Chondrocyte (in vitro differentiated cells): ENCODE measurements around the gene ZNF397. TPM values are rescaled to one million over a fixed set of nuclear protein-coding genes. Genes with fewer than 3 reads are reported as not detected.

Source experiments
- DNase-seq: peaks from one replicate; pipeline ENCODE4 v3.0.0; 2021; ENCODE audit warnings: mixed read lengths, low spot score
- H3K27ac Mint-ChIP-seq: one replicate; pipeline ENCODE4 v1.8.0; 2021; ENCODE audit warnings: mild to moderate bottlenecking, moderate library complexity, mixed read lengths; ENCODE audit not compliant: unreplicated experiment
- H3K27me3 Mint-ChIP-seq: 2 replicates; pipeline ENCODE4 v1.8.0; 2021; ENCODE audit warnings: low read depth, mixed read lengths
- H3K36me3 Mint-ChIP-seq: 2 replicates; pipeline ENCODE4 v1.8.0; 2021; ENCODE audit warnings: low read depth, mixed read lengths
- H3K4me1 Mint-ChIP-seq: 2 replicates; pipeline ENCODE4 v1.8.0; 2021; ENCODE audit warnings: low read depth, mild to moderate bottlenecking, mixed read lengths
- H3K4me3 Mint-ChIP-seq: one replicate; pipeline ENCODE4 v1.8.0; 2021; ENCODE audit warnings: mild to moderate bottlenecking, moderate library complexity, mixed read lengths; ENCODE audit not compliant: unreplicated experiment
- H3K9me3 Mint-ChIP-seq: 2 replicates; pipeline ENCODE4 v1.8.0; 2021; ENCODE audit warnings: low read depth, mixed read lengths
- CTCF ChIP-seq: fragments of 200-600 bp; sonication (generic); IDR thresholded peaks from 2 replicates; pipeline ENCODE4 v1.5.0; 2021; ENCODE audit warnings: antibody characterized with exemption, mild to moderate bottlenecking, moderate library complexity
- long read RNA-seq: library from polyadenylated mRNA; stranded (forward); transcript quantifications from one replicate; pipeline ENCODE4 v2.0.0, GENCODE V29; 2021
- total RNA-seq: library from RNA; stranded (reverse); gene quantifications from 3 replicates; pipeline ENCODE4 v1.2.1, GENCODE V29; 2021

Gene ZNF397
- total RNA-seq = 12.0 to 18.9 TPM (median 12.1 TPM) in 3 replicates
- long read RNA-seq, full-length matches to known transcripts = 2 of 5 reads
- long read RNA-seq, partial matches to known transcripts = 1 of 5 reads
- long read RNA-seq, other reads (novel, unspliced or antisense) = 2 of 5 reads

- Mint-ChIP-seq H3K36me3 (peaks cover 29% of the 10 kb centered on the region), H3K4me3 (peak within 1 kb of the TSS; percentile 87), H3K27me3 (no peaks in the 10 kb centered on the region), H3K4me1 (peaks cover 9% of the 10 kb centered on the region), H3K9me3 (peaks cover 23% of the 10 kb centered on the region), H3K27ac (peak within 1 kb of the TSS; percentile 98)
- DNase-seq = peak; percentile 98
- peak; percentile 27 for TF ChIP-seq CTCF
Observed at GRCh38 chr18:35240664-35241447, at the start of gene ZNF397. TSS of gene ZNF397 (plus strand) at chr18:35241034. CDS start at chr18:35242471, 1,437 bp downstream.

GRCh38 chr18:35191698-35192025 is 49.2 kb upstream of the ZNF397 start:
- DNase-seq = no peak
- H3K27me3 Mint-ChIP-seq = no peaks in the 10 kb centered on the region
- TF ChIP-seq CTCF = no peak
- H3K27ac Mint-ChIP-seq = no peak overlapping the region
- no peaks in the 10 kb centered on the region for H3K4me1 Mint-ChIP-seq
- no peaks in the 10 kb centered on the region for H3K36me3 Mint-ChIP-seq
- H3K9me3 Mint-ChIP-seq = no peaks in the 10 kb centered on the region
- H3K4me3 Mint-ChIP-seq = no peak overlapping the region

- DNase-seq = no peak
- no peaks in the 10 kb centered on the region for H3K4me1 Mint-ChIP-seq
- no peak overlapping the region for H3K4me3 Mint-ChIP-seq
- no peaks in the 10 kb centered on the region for H3K9me3 Mint-ChIP-seq
- no peaks in the 10 kb centered on the region for H3K27me3 Mint-ChIP-seq
- no peak for TF ChIP-seq CTCF
- H3K36me3 Mint-ChIP-seq = no peaks in the 10 kb centered on the region
- H3K27ac Mint-ChIP-seq = no peak overlapping the region
Observed at GRCh38 chr18:35192415-35192814, 48.4 kb upstream of the ZNF397 start.

- Mint-ChIP-seq H3K36me3 (no peaks in the 10 kb centered on the region), H3K4me1 (no peaks in the 10 kb centered on the region), H3K4me3 (no peak overlapping the region), H3K27me3 (no peaks in the 10 kb centered on the region), H3K27ac (no peak overlapping the region), H3K9me3 (no peaks in the 10 kb centered on the region)
- no peak for TF ChIP-seq CTCF
- no peak for DNase-seq
Observed at GRCh38 chr18:35193316-35193715, 47.5 kb upstream of the ZNF397 start.

DNA sequence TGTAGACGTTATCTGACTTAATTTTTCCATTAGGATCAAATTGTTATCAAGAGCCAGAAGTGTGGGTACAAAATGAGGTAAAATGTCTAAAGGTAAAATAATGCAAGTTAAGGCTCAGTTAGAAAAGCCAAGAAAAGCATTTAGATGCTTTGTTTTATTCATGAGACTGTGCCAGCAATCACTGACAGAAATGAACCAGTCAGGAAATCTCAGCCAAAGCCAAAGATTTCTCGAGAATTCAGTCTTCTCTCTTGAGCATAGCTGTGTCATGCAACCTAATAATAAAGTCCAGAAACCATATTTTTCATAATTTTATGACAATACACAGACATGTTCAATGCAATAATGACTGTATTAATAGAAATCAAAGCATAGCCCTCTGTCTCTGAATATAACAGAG is 43.5 kb upstream of the ZNF397 start:
- H3K27me3 Mint-ChIP-seq = no peaks in the 10 kb centered on the region

More for the DNA sequence above, 43.5 kb upstream of the ZNF397 start:
- Mint-ChIP-seq H3K4me1 (no peaks in the 10 kb centered on the region), H3K27ac (no peak overlapping the region), H3K36me3 (no peaks in the 10 kb centered on the region), H3K4me3 (no peak overlapping the region), H3K9me3 (no peaks in the 10 kb centered on the region)
- TF ChIP-seq CTCF = no peak
- DNase-seq = no peak
